GM21529 (cell line): ENCODE data around the gene EPO.
"Not testable (repeated sequence)": the region's sequence is repeated elsewhere in the genome, so short reads cannot be mapped to it uniquely, and the experiment has no call there.

ENCODE experiments used
- ATAC-seq: cut with Tn5 transposase; IDR thresholded peaks from one replicate; pipeline ENCODE4 v1.9.1; 2021; ENCODE audit not compliant: unreplicated experiment

EPO gene

DNA sequence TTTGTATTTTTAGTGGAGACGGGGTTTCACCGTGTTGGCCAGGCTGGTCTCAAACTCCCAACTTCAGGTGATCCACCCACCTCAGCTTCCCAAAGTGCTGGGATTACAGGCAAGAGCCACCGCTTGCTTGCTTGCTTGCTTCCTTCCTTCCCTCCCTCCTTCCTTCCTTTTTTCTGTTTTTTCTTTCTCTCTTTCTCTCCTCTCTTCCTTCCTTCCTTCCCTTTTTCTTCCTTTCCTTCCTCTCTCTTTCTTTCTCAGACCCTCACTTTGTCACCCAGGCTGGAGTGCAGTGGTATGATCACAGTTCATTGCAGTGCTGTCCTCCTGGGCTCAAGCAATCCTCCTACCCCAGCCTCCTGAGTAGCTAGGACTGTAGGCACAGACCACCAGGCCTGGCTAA lies 19.2 kb upstream of the EPO start:
- not testable (repeated sequence) for ATAC-seq

DNA sequence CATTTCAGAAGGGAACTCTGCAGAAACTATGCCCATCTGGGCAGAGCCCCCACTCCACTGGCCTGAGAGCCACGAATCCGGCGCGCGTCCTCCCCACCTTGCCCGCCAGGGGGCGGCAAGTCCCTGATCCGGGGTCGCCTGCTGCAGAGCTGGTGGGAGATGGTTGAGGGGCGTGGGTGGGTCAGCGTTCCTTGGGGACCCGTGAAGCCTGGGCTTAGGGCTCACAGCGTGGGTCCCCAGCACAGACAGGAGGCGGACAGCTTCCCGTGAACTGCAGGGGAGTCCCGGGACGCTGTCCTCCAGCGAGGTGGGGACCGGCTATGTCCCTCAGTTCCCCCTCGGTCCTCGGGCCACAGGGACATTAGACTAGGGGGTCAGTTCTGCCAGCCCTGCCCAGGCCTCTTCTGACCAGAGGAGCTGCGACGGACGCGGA lies 14.9 kb upstream of the EPO start:
- ATAC-seq = peak; percentile 68

DNA sequence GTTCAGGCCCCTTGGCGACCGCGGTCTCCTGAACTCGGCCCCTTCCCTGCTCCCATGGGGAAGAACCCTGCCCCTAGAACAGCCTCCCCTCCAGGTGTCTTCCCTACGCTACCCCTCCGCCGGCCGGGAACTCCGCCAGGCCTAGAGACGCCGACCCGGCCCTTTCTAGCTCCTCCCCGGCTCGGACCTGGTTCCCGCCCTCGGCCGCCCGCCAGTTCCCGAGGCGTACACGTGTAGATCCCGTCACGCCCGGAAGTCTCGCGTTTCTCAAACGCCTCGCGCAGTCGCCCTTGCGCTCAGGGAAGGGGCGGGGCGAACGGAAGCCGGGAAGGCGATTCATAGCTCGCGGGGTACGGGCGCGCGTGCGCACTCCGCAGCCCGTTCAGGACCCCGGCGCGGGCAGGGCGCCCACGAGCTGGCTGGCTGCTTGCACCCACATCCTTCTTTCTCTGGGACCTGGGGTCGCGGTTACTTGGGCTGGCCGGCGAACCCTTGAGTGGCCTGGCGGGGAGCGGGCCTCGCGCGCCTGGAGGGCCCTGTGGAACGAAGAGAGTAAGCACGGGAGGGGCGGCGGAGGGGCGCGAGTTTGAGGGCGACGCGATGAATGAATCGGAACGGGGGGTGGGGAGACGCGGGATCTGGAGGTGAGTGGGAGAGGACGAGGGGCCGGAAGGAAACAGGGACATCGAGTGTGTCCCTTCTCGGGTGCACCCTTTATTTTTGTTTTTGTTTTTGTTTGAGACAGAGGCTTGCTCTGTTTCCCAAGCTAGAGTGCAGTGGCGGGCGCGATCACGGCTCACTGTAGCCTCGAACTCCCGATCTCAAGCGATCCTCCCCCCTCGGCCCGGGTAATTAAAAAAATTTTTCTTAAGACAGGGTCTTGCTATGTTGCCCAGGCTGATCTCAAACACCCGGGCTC lies 14.3 kb upstream of the EPO start, which contains the start of gene POP7:
Gene POP7 (plus strand): TSS at position 369 of the 919 bp plus-strand sequence. CDS start 710 bp downstream, outside the sequence.
- peak; percentile 86 for ATAC-seq

DNA sequence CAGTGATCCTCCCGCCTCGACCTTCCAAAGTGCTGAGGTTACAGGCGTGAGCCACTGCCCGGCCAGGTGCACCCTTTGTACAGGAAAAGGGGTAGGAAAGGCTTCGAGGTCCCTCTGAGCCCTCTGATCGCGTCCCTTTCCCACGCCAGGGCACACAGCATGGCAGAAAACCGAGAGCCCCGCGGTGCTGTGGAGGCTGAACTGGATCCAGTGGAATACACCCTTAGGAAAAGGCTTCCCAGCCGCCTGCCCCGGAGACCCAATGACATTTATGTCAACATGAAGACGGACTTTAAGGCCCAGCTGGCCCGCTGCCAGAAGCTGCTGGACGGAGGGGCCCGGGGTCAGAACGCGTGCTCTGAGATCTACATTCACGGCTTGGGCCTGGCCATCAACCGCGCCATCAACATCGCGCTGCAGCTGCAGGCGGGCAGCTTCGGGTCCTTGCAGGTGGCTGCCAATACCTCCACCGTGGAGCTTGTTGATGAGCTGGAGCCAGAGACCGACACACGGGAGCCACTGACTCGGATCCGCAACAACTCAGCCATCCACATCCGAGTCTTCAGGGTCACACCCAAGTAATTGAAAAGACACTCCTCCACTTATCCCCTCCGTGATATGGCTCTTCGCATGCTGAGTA lies 13.5 kb upstream of the EPO start:
- ATAC-seq = no peak

DNA sequence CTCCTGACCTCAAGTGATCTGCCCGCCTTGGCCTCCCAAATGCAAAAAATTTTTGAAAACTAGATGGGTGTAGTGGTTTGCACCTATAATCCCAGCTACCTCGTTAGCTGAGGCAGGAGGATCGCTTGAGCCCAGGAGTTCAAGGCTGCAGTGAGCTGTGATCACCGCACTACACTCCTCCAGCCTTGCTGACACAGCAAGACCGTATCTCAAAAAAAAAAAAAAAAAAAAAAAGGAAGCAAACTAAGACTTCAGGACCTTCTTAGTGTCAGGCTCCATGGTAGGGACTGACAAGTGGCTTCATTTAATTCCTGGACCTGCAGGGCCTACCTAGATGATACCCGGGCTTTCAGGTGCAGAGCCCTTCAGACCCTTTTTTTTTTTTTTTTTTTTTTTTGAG lies 11.9 kb upstream of the EPO start:
- ATAC-seq = no peak

DNA sequence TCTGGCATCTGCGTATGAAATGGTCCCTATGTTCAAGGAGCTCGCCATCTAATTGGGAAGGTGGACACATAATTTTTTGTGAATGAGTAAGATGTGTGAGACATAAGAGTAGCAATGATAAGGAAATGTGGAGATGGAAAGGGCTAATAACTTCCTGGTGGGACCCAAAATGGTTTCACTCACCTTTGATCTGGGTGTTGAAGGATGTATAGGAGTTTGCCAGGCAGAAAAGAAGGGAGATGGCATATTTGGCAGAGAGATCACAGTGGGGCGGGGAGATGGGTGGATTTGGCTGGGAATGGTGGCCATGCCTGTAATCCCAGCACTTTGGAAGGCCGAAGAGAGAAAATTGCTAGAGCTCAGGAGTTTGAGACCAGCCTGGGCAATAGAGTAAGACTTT lies 9.8 kb upstream of the EPO start:
- ATAC-seq = no peak

DNA sequence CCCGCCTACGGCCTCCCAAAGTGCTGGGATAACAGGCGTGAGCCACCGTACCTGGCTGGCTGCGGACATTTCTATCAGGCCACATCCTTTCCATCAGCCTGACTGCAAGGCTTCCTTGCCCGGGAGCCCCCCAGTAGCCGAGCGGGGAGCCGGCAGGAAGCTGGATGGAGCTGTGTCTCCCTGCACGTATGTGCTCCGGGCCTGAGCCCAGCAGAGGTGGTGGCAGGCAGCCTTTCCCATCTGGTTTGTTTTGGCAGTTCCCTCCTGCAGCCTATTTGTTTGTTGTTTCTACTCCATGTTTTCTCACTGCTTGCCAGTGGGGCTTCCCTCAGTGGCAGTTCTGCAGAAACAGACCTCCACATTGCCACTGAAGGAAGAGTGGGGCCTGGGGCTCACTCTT lies 8.9 kb upstream of the EPO start:
- no peak for ATAC-seq

DNA sequence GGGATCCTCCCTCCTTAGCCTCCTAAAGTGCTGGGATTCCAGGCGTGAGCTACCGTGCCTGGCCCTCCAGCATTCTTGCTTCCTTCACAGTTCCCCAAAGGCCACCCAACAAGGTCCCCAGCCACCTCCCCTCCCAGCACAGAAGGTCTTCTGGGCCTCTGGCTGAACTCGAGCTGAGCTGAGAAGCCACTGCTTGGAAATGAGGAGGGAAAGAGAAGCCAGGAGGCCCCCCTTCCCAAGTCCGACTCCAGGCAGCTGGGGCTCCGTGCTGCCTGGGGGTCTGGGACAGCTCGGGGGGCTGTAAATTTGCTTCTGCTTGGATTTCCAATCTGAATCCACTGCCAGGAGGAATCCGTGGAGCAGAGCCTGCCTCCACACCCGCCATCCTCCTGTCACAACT lies 5.5 kb upstream of the EPO start:
- ATAC-seq = no peak

DNA sequence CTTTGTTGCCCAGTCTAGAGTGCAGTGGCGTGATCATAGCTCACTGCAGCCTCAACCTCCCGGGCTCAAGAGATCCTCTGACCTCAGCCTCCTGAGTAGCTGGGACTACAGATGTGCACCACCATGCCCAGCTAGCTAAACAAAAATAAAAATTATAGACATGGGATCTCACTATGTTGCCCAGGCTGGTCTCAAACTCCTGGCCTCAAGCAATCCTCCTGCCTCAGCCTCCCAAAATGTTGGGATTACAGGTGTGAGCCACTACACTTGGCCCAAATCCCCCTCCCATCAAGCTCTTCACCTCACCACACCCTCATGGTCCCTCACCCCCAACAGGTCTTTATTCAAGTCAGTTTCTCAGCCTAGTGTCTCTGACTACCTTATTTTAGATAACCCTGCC lies 3.2 kb upstream of the EPO start:
- not testable (repeated sequence) for ATAC-seq

DNA sequence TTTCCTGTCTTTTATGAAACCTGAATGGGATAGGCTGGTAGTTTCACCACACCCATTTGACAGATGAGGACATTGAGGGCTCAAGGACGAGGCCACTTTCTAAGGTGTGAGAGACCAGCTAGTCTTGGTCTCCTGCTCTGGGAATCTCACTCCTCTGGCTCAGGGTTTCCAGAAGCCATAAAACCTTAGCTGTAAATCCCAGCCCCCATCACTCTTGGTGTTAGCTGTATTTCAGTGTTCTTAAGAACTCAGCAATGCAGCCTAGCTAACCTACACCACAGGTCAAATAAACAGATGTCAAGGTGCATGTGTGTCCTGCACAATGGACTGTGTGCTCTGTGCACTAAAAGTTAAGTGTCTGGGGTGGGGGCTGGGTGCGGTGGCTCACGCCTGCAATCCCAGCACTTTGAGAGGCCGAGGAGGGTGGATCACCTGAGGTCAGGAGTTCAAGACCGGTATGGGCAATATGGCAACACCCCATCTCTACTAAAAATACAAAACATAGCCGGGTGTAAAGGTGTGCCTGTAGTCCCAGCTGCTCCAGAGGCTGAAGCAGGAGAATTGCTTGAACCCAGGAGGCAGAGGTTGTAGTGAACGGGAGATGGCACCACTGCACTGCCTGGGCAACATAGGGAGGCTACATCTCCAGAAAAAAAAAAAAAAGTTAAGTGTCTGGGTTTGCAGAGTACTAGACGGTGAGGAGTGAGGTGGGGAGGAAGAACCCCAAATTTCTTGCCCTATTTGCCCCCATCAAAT lies 567 bp upstream of the EPO start:
- no peak for ATAC-seq

DNA sequence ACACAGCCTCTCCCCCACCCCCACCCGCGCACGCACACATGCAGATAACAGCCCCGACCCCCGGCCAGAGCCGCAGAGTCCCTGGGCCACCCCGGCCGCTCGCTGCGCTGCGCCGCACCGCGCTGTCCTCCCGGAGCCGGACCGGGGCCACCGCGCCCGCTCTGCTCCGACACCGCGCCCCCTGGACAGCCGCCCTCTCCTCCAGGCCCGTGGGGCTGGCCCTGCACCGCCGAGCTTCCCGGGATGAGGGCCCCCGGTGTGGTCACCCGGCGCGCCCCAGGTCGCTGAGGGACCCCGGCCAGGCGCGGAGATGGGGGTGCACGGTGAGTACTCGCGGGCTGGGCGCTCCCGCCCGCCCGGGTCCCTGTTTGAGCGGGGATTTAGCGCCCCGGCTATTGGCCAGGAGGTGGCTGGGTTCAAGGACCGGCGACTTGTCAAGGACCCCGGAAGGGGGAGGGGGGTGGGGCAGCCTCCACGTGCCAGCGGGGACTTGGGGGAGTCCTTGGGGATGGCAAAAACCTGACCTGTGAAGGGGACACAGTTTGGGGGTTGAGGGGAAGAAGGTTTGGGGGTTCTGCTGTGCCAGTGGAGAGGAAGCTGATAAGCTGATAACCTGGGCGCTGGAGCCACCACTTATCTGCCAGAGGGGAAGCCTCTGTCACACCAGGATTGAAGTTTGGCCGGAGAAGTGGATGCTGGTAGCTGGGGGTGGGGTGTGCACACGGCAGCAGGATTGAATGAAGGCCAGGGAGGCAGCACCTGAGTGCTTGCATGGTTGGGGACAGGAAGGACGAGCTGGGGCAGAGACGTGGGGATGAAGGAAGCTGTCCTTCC lies 620 bp downstream of the EPO start:
- no peak for ATAC-seq

DNA sequence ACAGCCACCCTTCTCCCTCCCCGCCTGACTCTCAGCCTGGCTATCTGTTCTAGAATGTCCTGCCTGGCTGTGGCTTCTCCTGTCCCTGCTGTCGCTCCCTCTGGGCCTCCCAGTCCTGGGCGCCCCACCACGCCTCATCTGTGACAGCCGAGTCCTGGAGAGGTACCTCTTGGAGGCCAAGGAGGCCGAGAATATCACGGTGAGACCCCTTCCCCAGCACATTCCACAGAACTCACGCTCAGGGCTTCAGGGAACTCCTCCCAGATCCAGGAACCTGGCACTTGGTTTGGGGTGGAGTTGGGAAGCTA lies 1.2 kb downstream of the EPO start:
- ATAC-seq = no peak

DNA sequence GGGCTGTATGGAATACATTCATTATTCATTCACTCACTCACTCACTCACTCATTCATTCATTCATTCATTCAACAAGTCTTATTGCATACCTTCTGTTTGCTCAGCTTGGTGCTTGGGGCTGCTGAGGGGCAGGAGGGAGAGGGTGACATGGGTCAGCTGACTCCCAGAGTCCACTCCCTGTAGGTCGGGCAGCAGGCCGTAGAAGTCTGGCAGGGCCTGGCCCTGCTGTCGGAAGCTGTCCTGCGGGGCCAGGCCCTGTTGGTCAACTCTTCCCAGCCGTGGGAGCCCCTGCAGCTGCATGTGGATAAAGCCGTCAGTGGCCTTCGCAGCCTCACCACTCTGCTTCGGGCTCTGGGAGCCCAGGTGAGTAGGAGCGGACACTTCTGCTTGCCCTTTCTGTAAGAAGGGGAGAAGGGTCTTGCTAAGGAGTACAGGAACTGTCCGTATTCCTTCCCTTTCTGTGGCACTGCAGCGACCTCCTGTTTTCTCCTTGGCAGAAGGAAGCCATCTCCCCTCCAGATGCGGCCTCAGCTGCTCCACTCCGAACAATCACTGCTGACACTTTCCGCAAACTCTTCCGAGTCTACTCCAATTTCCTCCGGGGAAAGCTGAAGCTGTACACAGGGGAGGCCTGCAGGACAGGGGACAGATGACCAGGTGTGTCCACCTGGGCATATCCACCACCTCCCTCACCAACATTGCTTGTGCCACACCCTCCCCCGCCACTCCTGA lies 2.4 kb downstream of the EPO start:
- no peak for ATAC-seq

DNA sequence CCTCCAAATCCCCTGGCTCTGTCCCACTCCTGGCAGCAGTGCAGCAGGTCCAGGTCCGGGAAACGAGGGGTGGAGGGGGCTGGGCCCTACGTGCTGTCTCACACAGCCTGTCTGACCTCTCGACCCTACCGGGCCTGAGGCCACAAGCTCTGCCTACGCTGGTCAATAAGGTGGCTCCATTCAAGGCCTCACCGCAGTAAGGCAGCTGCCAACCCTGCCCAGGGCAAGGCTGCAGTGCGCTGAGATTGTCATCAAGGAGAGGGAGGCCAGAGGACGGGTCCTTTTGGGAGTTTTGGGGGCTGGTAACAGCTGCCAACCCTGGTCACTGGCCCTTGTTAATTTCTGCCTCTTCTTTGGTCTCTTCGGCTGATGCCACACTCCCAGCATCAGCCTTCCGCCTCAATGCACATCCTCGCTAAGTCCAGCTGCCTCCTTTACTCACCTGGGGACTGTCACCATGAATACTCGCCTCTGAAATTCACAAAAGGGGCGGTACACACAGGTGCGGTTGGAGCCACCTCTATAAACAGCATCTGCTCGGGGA lies 3.5 kb downstream of the EPO start:
- ATAC-seq = no peak

DNA sequence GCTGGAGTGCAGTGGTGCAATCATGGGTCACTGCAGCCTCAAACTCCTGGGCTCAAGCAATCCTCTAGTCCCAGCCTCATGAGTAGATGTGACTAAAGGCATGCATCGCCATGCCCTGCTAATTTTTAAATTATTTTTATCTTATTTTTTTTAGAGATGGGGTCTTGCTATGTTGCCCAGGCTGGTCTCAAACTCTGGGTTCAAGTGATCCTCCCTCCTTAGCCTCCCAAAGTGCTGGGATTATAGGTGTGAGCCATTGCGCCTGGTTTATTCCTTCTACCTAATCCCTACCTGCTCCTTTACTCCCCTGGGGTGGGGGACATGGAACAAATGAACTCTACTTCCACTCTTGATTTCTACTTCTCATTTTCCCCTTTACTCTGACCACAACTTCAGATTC lies 4.1 kb downstream of the EPO start:
- ATAC-seq = not testable (repeated sequence)

DNA sequence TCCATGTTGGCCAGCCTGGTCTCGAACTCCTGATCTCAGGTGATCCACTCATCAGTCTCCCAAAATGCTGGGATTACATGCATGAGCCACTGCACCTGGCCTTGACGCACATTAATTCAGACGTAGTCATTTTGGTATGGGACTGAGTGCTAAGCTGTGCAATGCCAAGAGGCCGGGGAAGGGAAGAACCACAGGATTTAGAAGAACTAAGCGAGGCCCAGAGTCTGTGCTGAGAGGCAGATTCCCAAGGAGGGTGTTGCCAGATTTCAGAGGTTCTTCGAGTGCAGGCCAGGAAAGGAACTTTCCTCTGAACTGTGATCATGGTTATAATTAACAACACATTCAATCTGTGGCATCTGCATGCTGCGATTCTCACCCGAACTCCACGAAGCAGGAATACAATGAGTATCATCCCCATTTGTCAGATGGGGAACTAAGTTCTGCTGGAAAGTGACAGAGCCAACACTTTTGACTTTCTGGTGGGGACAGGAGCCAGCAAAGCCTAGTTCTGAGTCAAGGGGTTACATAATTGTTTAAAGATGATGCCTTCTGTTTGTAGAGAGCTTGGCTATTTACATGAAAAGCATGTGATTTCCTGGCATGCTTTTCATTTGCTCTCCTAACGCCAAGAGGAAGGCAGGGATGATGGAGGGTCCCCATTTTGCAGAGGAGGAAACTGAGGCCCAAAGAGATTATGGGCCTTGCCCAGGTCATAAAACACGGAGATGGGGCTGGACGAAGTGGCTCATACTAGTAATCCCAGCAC lies 6.9 kb downstream of the EPO start:
- no peak for ATAC-seq

DNA sequence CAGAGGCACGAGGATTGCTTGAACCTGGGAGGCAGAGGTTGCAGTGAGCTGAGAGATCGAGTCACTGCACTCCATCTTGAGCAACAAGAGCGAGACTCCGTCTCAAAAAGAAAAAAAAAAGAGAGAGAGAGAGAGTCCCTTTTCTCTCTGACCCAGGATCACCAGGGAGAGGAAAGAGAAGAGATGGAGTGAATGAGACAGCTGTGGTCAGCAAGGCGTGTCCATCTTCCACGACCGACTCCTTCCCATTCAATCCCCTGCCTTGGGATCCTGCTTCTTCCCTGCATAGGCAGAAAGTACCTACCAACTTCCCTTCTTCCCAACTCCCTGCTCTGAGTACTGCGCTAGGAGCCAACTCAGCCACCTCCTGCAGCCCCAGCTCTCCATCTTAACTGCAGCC lies 7.9 kb downstream of the EPO start:
- no peak for ATAC-seq

DNA sequence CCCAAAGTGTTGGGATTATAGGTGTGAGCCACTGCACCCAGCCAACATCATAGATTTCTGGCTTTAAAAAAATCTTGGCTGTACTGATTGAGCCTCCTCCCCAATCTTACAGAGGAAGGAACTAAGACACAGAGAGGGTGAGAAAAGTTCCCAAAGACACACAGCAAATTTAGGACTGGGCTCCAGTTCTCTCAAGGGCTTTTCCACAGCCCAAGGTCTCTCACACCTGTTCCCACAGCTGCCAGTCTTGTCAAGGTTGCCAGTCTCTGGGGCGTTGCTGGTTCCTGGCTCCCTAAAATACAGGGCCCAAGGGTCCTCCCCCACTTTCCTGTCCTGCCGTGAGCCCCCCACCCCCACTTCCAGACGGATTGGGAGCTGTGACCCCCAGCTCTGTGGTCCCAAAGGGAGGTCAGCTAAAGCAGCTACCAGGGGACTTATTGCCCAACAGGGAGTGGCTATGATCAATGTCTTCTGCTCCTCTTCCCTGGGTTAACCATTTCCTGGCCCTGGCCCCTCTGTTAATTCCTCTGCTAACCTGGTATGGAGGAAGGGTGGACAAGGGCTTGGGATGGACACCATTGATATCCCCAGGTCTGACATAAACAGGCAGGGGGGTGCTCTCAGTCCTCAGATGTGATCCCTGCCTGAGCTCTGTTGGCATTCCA lies 10.0 kb downstream of the EPO start:
- no peak for ATAC-seq
